ENCODE data around the gene GOSR2.
"Not testable (repeated sequence)": the region's sequence is repeated elsewhere in the genome, so short reads cannot be mapped to it uniquely, and the experiment has no call there.

The GOSR2 gene

GRCh38 chr17:46950997-46951621, 28.1 kb downstream of the GOSR2 start:
- TF ChIP-seq CTCF (IDR thresholded peaks at IDR 0.05; ENCODE audit: extremely low read depth, insufficient read depth, missing control alignments): no peak
- in situ Hi-C loops (cut with MboI; ENCODE audit: low pct_unique_long_range_greater_than_20kb, low sequenced_read_pairs, unreplicated experiment): no loop called here
- no peak for DNase-seq (ENCODE audit: low spot score)

GRCh38 chr17:46951706-46952105, 28.7 kb downstream of the GOSR2 start:
- DNase-seq (ENCODE audit: low spot score): no peak
- TF ChIP-seq CTCF (IDR thresholded peaks at IDR 0.05; ENCODE audit: extremely low read depth, insufficient read depth, missing control alignments): no peak
- in situ Hi-C loops (cut with MboI; ENCODE audit: low pct_unique_long_range_greater_than_20kb, low sequenced_read_pairs, unreplicated experiment): no loop called here

- TF ChIP-seq CTCF (IDR thresholded peaks at IDR 0.05; ENCODE audit: extremely low read depth, insufficient read depth, missing control alignments): no peak
- in situ Hi-C loops (cut with MboI; ENCODE audit: low pct_unique_long_range_greater_than_20kb, low sequenced_read_pairs, unreplicated experiment): no loop called here
- DNase-seq (ENCODE audit: low spot score): no peak
Measured at GRCh38 chr17:46952115-46952514, 29.2 kb downstream of the GOSR2 start.

GRCh38 chr17:46953191-46953590, 30.2 kb downstream of the GOSR2 start:
- in situ Hi-C loops (cut with MboI; ENCODE audit: low pct_unique_long_range_greater_than_20kb, low sequenced_read_pairs, unreplicated experiment); DNase-seq (ENCODE audit: low spot score): not testable (repeated sequence)

- in situ Hi-C loops (cut with MboI; ENCODE audit: low pct_unique_long_range_greater_than_20kb, low sequenced_read_pairs, unreplicated experiment): no loop called here
- no peak for DNase-seq (ENCODE audit: low spot score)
- no peak for TF ChIP-seq CTCF (IDR thresholded peaks at IDR 0.05; ENCODE audit: extremely low read depth, insufficient read depth, missing control alignments)
Measured at GRCh38 chr17:46958041-46958591, 35.2 kb downstream of the GOSR2 start.

DNA sequence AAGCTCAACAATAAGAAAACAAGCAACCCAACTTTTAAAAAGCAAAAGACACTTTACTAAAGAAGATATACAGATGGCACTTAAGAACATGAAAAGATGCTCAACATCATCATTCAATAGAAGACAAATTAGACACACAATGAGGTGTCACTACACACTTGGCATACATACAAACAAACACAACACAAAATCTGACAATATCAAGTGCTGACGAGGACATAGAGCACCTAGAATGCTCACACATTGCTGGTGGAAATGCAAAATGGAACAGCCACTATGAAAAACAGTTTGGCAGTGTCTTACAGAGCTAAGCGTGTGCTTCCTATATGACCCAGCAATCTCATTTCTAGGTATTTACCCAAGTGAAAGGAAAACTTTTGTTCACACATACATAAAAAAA, 37.2 kb downstream of the GOSR2 start:
- in situ Hi-C loops (cut with MboI; ENCODE audit: low pct_unique_long_range_greater_than_20kb, low sequenced_read_pairs, unreplicated experiment): no loop called here
- DNase-seq (ENCODE audit: low spot score): no peak
- no peak for TF ChIP-seq CTCF (IDR thresholded peaks at IDR 0.05; ENCODE audit: extremely low read depth, insufficient read depth, missing control alignments)

- TF ChIP-seq CTCF (IDR thresholded peaks at IDR 0.05; ENCODE audit: extremely low read depth, insufficient read depth, missing control alignments): no peak
- no peak for DNase-seq (ENCODE audit: low spot score)
- in situ Hi-C loops (cut with MboI; ENCODE audit: low pct_unique_long_range_greater_than_20kb, low sequenced_read_pairs, unreplicated experiment): no loop called here
Measured at GRCh38 chr17:46962374-46962790, 39.4 kb downstream of the GOSR2 start.

Measured in GM13977 (cell line).